ENCODE data around the gene NELFA.

DNA sequence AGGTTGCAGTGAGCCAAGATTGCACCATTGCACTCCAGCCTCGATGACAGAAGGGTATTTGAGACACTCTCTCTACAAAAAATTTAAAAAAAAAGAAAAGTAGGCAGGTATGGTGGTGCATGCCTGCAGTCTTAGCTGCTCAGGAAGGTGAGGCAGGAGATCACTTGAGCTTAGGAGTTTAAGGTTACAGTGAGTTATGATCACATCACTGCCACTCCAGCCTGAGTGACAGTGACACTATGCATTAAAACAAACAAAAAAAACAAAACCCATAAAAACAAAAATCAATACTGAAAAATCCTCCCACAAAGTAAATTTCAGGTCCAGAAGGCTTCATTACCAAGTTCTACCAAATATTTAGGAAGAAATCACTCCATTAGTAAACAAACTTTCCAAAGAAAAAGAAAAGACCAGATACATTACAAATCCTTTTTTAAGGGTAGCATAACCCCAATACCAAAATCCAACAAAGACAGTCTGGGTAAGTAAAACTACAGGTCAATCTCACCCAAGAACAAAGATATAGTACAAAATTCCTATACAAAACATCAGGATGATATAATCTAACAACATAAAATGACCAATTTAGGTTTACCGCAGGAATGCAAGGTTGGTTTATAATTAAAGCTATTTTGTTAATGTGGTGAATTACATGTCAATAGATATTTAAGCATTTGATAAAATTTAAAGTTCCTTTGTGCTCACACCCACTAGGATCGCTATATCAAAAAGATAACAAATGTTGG, 11.7 kb downstream of the NELFA start:
- TF ChIP-seq, protein P1, sequence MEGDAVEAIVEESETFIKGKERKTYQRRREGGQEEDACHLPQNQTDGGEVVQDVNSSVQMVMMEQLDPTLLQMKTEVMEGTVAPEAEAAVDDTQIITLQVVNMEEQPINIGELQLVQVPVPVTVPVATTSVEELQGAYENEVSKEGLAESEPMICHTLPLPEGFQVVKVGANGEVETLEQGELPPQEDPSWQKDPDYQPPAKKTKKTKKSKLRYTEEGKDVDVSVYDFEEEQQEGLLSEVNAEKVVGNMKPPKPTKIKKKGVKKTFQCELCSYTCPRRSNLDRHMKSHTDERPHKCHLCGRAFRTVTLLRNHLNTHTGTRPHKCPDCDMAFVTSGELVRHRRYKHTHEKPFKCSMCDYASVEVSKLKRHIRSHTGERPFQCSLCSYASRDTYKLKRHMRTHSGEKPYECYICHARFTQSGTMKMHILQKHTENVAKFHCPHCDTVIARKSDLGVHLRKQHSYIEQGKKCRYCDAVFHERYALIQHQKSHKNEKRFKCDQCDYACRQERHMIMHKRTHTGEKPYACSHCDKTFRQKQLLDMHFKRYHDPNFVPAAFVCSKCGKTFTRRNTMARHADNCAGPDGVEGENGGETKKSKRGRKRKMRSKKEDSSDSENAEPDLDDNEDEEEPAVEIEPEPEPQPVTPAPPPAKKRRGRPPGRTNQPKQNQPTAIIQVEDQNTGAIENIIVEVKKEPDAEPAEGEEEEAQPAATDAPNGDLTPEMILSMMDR (IDR thresholded peaks at IDR 0.05): no peak
- TF ChIP-seq POLR2A (IDR thresholded peaks at IDR 0.05): no peak

All from Peyer's patch (tissue), 4 donors.